ENCODE measurements around the gene PITHD1. TPM values are rescaled to one million over a fixed set of nuclear protein-coding genes. Genes with fewer than 3 reads are reported as not detected.

Gene PITHD1
- total RNA-seq, 1 donor from 2014 or later: 42.4 TPM

DNA sequence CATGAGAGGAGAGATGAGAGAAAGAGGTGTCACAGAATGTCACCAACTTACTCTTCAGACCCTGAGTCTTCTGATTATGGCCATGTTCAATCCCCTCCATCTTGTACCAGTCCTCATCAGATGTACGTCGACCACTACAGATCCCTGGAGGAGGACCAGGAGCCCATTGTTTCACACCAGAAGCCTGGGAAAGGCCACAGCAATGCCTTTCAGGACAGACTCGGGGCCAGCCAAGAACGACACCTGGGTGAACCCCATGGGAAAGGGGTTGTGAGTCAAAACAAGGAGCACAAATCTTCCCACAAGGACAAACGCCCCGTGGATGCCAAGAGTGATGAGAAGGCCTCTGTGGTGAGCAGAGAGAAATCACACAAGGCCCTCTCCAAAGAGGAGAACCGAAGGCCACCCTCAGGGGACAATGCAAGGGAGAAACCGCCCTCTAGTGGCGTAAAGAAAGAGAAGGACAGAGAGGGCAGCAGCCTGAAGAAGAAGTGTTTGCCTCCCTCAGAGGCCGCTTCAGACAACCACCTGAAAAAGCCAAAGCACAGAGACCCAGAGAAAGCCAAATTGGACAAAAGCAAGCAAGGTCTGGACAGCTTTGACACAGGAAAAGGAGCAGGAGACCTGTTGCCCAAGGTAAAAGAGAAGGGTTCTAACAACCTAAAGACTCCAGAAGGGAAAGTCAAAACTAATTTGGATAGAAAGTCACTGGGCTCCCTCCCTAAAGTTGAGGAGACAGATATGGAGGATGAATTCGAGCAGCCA lies 27.0 kb upstream of the PITHD1 start:
- peak overlapping the region; percentile 23 for H3K27ac Mint-ChIP-seq (ENCODE audit: unreplicated experiment)
- no peak for DNase-seq (ENCODE audit: extremely low spot score, unreplicated experiment)
- H3K36me3 Mint-ChIP-seq (ENCODE audit: unreplicated experiment): peaks cover 47% of the 10 kb centered on the region
- peak; percentile 68 for TF ChIP-seq CTCF (IDR thresholded peaks at IDR 0.05)
- H3K4me1 Mint-ChIP-seq (ENCODE audit: unreplicated experiment): peaks cover 8% of the 10 kb centered on the region
- no peaks in the 10 kb centered on the region for H3K9me3 Mint-ChIP-seq (ENCODE audit: unreplicated experiment)
- H3K4me3 Mint-ChIP-seq (ENCODE audit: unreplicated experiment): no peak overlapping the region
- H3K27me3 Mint-ChIP-seq (ENCODE audit: unreplicated experiment): no peaks in the 10 kb centered on the region

- no peak for TF ChIP-seq CTCF (IDR thresholded peaks at IDR 0.05)
- DNase-seq (ENCODE audit: extremely low spot score, unreplicated experiment): no peak
- no peak overlapping the region for H3K4me3 Mint-ChIP-seq (ENCODE audit: unreplicated experiment)
- peaks cover 45% of the 10 kb centered on the region for H3K36me3 Mint-ChIP-seq (ENCODE audit: unreplicated experiment)
- H3K27ac Mint-ChIP-seq (ENCODE audit: unreplicated experiment): peak overlapping the region; percentile 23
- no peaks in the 10 kb centered on the region for H3K27me3 Mint-ChIP-seq (ENCODE audit: unreplicated experiment)
- peaks cover 4% of the 10 kb centered on the region for H3K4me1 Mint-ChIP-seq (ENCODE audit: unreplicated experiment)
- no peaks in the 10 kb centered on the region for H3K9me3 Mint-ChIP-seq (ENCODE audit: unreplicated experiment)
Observed at GRCh38 chr1:23751815-23752200, 26.4 kb upstream of the PITHD1 start.

DNA sequence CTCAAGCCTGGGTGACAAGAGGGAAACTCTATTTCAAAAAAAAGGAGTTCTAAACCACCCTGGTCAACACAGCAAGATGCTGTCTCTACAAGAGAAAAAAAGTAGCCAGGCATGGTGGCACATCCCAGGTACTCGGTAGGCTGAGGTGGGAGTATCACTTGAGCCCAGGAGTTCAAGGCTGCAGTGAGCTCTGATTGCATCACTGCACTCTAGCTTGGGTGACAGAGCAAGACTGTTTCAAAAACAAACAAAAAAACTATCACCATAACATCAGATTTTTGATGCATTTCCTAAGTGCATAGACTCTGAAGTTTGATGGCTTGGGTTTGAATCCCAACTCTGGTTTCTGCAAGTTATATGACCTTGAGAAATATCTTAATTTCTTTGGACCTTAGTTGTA lies 25.3 kb upstream of the PITHD1 start:
- Mint-ChIP-seq H3K27ac (ENCODE audit: unreplicated experiment) (no peak overlapping the region), H3K4me1 (ENCODE audit: unreplicated experiment) (no peaks in the 10 kb centered on the region), H3K4me3 (ENCODE audit: unreplicated experiment) (no peak overlapping the region), H3K27me3 (ENCODE audit: unreplicated experiment) (no peaks in the 10 kb centered on the region), H3K36me3 (ENCODE audit: unreplicated experiment) (peaks cover 47% of the 10 kb centered on the region), H3K9me3 (ENCODE audit: unreplicated experiment) (no peaks in the 10 kb centered on the region)
- no peak for TF ChIP-seq CTCF (IDR thresholded peaks at IDR 0.05)
- no peak for DNase-seq (ENCODE audit: extremely low spot score, unreplicated experiment)

DNA sequence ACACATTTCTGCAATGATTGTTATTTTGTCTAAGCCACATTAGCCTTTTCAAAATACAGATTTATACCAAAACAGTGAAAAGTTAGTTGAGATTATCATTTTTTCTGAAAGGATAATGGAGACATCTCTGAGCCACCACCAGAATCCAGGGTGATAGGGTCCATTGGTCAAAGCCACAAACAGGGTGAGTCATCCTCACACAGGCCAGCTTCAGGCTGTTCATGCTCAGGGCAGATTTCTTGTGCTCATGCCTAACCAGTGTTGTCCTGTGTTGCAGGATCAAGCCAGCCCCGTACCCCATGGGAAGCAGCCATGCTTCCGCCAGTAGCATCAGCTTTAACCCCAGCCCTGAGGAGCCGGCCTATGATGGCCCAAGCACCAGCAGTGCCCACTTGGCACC lies 21.5 kb upstream of the PITHD1 start:
- H3K9me3 Mint-ChIP-seq (ENCODE audit: unreplicated experiment): no peaks in the 10 kb centered on the region
- H3K27me3 Mint-ChIP-seq (ENCODE audit: unreplicated experiment): no peaks in the 10 kb centered on the region
- H3K27ac Mint-ChIP-seq (ENCODE audit: unreplicated experiment): no peak overlapping the region
- no peaks in the 10 kb centered on the region for H3K4me1 Mint-ChIP-seq (ENCODE audit: unreplicated experiment)
- DNase-seq (ENCODE audit: extremely low spot score, unreplicated experiment): no peak
- TF ChIP-seq CTCF (IDR thresholded peaks at IDR 0.05): no peak
- peaks cover 52% of the 10 kb centered on the region for H3K36me3 Mint-ChIP-seq (ENCODE audit: unreplicated experiment)
- H3K4me3 Mint-ChIP-seq (ENCODE audit: unreplicated experiment): no peak overlapping the region

DNA sequence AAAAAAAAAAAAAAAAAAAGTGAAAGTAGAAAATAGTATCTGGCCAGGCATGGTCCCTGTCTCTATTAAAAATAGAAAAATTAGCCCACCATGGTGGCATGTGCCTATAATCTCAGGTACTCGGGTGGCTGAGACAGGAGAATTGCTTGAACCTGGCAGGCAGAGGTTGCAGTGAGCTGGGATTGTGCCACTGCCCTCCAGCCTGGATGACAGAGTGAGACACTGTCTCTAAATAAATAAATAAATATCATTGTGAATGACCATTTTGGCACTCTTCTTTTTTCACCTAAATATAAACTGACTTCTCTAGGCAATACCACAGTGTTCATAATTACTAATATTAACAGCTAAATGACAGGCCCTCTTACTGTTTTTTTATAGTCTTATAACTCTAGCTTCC lies 20.4 kb upstream of the PITHD1 start:
- H3K27me3 Mint-ChIP-seq (ENCODE audit: unreplicated experiment): no peaks in the 10 kb centered on the region
- no peak overlapping the region for H3K4me3 Mint-ChIP-seq (ENCODE audit: unreplicated experiment)
- H3K4me1 Mint-ChIP-seq (ENCODE audit: unreplicated experiment): no peaks in the 10 kb centered on the region
- no peak overlapping the region for H3K27ac Mint-ChIP-seq (ENCODE audit: unreplicated experiment)
- TF ChIP-seq CTCF (IDR thresholded peaks at IDR 0.05): no peak
- no peak for DNase-seq (ENCODE audit: extremely low spot score, unreplicated experiment)
- no peaks in the 10 kb centered on the region for H3K9me3 Mint-ChIP-seq (ENCODE audit: unreplicated experiment)
- H3K36me3 Mint-ChIP-seq (ENCODE audit: unreplicated experiment): peaks cover 53% of the 10 kb centered on the region

Data from osteocyte (in vitro differentiated cells).